Esophagus squamous epithelium (tissue), 5 donors: ENCODE data around the gene CNOT4. TPM values are rescaled to one million over a fixed set of nuclear protein-coding genes. Genes with fewer than 3 reads are reported as not detected.

Source experiments
- DNase-seq: peaks from one replicate; lab custom pipeline; 2025; lab: John Stamatoyannopoulos, UW
- H3K27ac ChIP-seq, 4 donors: fragments of 200-600 bp; sonication (generic); one replicate each; pipeline ENCODE4 v1.5.1; 2016 to 2019; ENCODE audit warnings: mild to moderate bottlenecking in 1 of 4
- H3K27me3 ChIP-seq, 4 donors: fragments of 200-600 bp; sonication (generic); 1 replicate in 3 of 4; 2 replicates in 1 of 4; pipeline versions ENCODE4 v1.5.1 to v1.6.0; 2017 to 2021; ENCODE audit warnings: antibody characterized with exemption in 1 of 4
- H3K36me3 ChIP-seq, 3 donors: fragments of 200-600 bp; sonication (generic); one replicate each; pipeline ENCODE4 v1.5.1; 2016 to 2019
- H3K4me1 ChIP-seq, 3 donors: fragments of 200-600 bp; sonication (generic); one replicate each; pipeline ENCODE4 v1.5.1; 2017 to 2019
- H3K4me3 ChIP-seq, 4 donors: fragments of 200-600 bp; sonication (generic); 1 replicate in 3 of 4; 2 replicates in 1 of 4; pipeline ENCODE4 v1.5.1; 2016 to 2019; ENCODE audit warnings: mild to moderate bottlenecking in 2 of 4, moderate library complexity in 1 of 4
- H3K9me3 ChIP-seq, 3 donors: fragments of 200-600 bp; sonication (generic); one replicate each; pipeline ENCODE4 v1.5.1; 2016 to 2019
- POLR2A ChIP-seq, 4 donors: fragments of 450-650 bp; IDR thresholded peaks; one replicate each; pipeline ENCODE4 v1.6.1; 2017; ENCODE audit warnings: antibody characterized with exemption in 4 of 4, mild to moderate bottlenecking in 4 of 4, moderate library complexity in 3 of 4
- WGBS, 2 donors: methylation state at CpG; one replicate each; pipeline ENCODE4 v1.1.5; 2018; 5-methylcytosine and 5-hydroxymethylcytosine counted together
- intact Hi-C: fragments of 100-400 bp; cut with DNase I; formaldehyde crosslinking; loops from one replicate; pipeline ENCODE4 v1.15.0; 2022
- total RNA-seq, 4 donors: library from RNA; depleted of rRNA; stranded (reverse); fragments of >200 nt; gene quantifications; one replicate each; pipeline ENCODE4 v1.1.0, GENCODE V29; 2016
- TF ChIP-seq, protein P1 (sequence below), 6 experiments: fragments of 450-650 bp in 4 of 6; fragments of 200-600 bp in 2 of 6; sonication (generic) in 2 of 6; IDR thresholded peaks; one replicate each; pipeline ENCODE4 v1.5.1; 2016 to 2019; ENCODE audit warnings: antibody characterized with exemption in 6 of 6, mild to moderate bottlenecking in 4 of 6, moderate library complexity in 4 of 6
- donor health status: DM: yes; HTN: yes; CAD: no.

The CNOT4 gene
- total RNA-seq, 4 donors from 2014 or later = 7.3 to 20.0 (median 14.0) TPM

GRCh38 chr7:135538376-135538775 lies 28.5 kb upstream of the CNOT4 start:
- Histone ChIP-seq H3K4me3 (no peak overlapping the region), H3K27ac (no peak overlapping the region), H3K9me3 (no peaks in the 10 kb centered on the region), H3K36me3 (no peaks in the 10 kb centered on the region), H3K4me1 (no peaks in the 10 kb centered on the region), H3K27me3 (peaks cover 0 to 6% (median 0%) of the 10 kb centered on the region in 4 donors)
- intact Hi-C loops = no loop called here
- TF ChIP-seq, protein P1, sequence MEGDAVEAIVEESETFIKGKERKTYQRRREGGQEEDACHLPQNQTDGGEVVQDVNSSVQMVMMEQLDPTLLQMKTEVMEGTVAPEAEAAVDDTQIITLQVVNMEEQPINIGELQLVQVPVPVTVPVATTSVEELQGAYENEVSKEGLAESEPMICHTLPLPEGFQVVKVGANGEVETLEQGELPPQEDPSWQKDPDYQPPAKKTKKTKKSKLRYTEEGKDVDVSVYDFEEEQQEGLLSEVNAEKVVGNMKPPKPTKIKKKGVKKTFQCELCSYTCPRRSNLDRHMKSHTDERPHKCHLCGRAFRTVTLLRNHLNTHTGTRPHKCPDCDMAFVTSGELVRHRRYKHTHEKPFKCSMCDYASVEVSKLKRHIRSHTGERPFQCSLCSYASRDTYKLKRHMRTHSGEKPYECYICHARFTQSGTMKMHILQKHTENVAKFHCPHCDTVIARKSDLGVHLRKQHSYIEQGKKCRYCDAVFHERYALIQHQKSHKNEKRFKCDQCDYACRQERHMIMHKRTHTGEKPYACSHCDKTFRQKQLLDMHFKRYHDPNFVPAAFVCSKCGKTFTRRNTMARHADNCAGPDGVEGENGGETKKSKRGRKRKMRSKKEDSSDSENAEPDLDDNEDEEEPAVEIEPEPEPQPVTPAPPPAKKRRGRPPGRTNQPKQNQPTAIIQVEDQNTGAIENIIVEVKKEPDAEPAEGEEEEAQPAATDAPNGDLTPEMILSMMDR (IDR thresholded peaks at IDR 0.05) = no peak
- no peak for TF ChIP-seq POLR2A (IDR thresholded peaks at IDR 0.05)
- WGBS, 2 donors = 21 to 40% methylated on average over 3 of the region's 3 CpGs
- no peak for DNase-seq

GRCh38 chr7:135537905-135538304 lies 28.0 kb upstream of the CNOT4 start:
- no peak for DNase-seq
- no peaks in the 10 kb centered on the region for H3K9me3 ChIP-seq
- no peaks in the 10 kb centered on the region for H3K4me1 ChIP-seq
- no peaks in the 10 kb centered on the region for H3K36me3 ChIP-seq
- no peak overlapping the region for H3K27ac ChIP-seq
- H3K4me3 ChIP-seq = no peak overlapping the region
- TF ChIP-seq, protein P1 (IDR thresholded peaks at IDR 0.05) = no peak
- no peak for TF ChIP-seq POLR2A (IDR thresholded peaks at IDR 0.05)
- intact Hi-C loops = no loop called here
- peaks cover 0 to 6% (median 0%) of the 10 kb centered on the region in 4 donors for H3K27me3 ChIP-seq

- Histone ChIP-seq H3K9me3 (no peaks in the 10 kb centered on the region), H3K27me3 (peaks cover 0 to 6% (median 0%) of the 10 kb centered on the region in 4 donors), H3K27ac (no peak overlapping the region), H3K36me3 (no peaks in the 10 kb centered on the region), H3K4me1 (no peaks in the 10 kb centered on the region), H3K4me3 (no peak overlapping the region)
- no peak for DNase-seq
- 83 to 100% methylated on average over 1 of the region's 1 CpG for WGBS, 2 donors
- intact Hi-C loops = no loop called here
- no peak for TF ChIP-seq POLR2A (IDR thresholded peaks at IDR 0.05)
- TF ChIP-seq, protein P1 (IDR thresholded peaks at IDR 0.05) = no peak
These were observed 27.6 kb upstream of the CNOT4 start for GRCh38 chr7:135537453-135537852.

GRCh38 chr7:135536150-135536549 lies 26.2 kb upstream of the CNOT4 start:
- 20 to 60% methylated on average over 7 of the region's 7 CpGs for WGBS, 2 donors
- Histone ChIP-seq H3K27ac (no peak overlapping the region), H3K4me3 (no peak overlapping the region), H3K36me3 (no peaks in the 10 kb centered on the region), H3K27me3 (peaks cover 0 to 6% (median 0%) of the 10 kb centered on the region in 4 donors), H3K9me3 (no peaks in the 10 kb centered on the region), H3K4me1 (no peaks in the 10 kb centered on the region)
- TF ChIP-seq, protein P1 (IDR thresholded peaks at IDR 0.05) = no peak
- no peak for TF ChIP-seq POLR2A (IDR thresholded peaks at IDR 0.05)
- no peak for DNase-seq
- intact Hi-C loops = no loop called here

GRCh38 chr7:135527025-135527424 lies 17.1 kb upstream of the CNOT4 start:
- no peak overlapping the region for H3K4me3 ChIP-seq
- H3K36me3 ChIP-seq = no peaks in the 10 kb centered on the region
- no peaks in the 10 kb centered on the region for H3K9me3 ChIP-seq
- 86 to 96% methylated on average over 3 of the region's 3 CpGs for WGBS, 2 donors
- no peaks in the 10 kb centered on the region for H3K4me1 ChIP-seq
- no peak overlapping the region for H3K27ac ChIP-seq
- TF ChIP-seq, protein P1 (IDR thresholded peaks at IDR 0.05) = no peak
- TF ChIP-seq POLR2A (IDR thresholded peaks at IDR 0.05) = no peak
- H3K27me3 ChIP-seq = no peaks in the 10 kb centered on the region
- no peak for DNase-seq
- intact Hi-C loops = no loop called here
